GM12878 (cell line): ENCODE measurements around the gene ZNF415. TPM values are rescaled to one million over a fixed set of nuclear protein-coding genes. Genes with fewer than 3 reads are reported as not detected.

Experiments used
- ATAC-seq: fragments of 200-7000 bp; cut with Tn5 transposase; 3 replicates; pipeline ENCODE4 v1.9.1; 2020; ENCODE audit warnings: mild to moderate bottlenecking, moderate library complexity
- BruUV-seq: library from RNA; stranded (reverse); fragments of 400-500 nt; replicated peaks from 2 replicates; lab custom pipeline; 2021; lab: Mats Ljungman, UMichigan
- CTCF ChIA-PET: fragments of 300-600 bp; sonication (Branson Sonifier 250); formaldehyde crosslinking; extraction: SDS; loops from one replicate; lab custom pipeline; 2021; ENCODE audit warnings: inconsistent platforms; lab: Yijun Ruan, JAX
- POLR2A ChIA-PET: fragments of 350-600 bp; formaldehyde crosslinking; extraction: SDS; loops from one replicate; lab custom pipeline; 2021; ENCODE audit warnings: inconsistent platforms; lab: Charles Lee
- RAD21 ChIA-PET: fragments of 300-600 bp; sonication (Branson Sonifier 250); formaldehyde crosslinking; loops from one replicate; lab custom pipeline; 2023; ENCODE audit warnings: antibody characterized with exemption; ENCODE audit not compliant: unreplicated experiment; lab: Charles Lee
- SMC1A ChIA-PET: fragments of 300-600 bp; sonication (Branson Sonifier 250); formaldehyde crosslinking; loops from one replicate; lab custom pipeline; 2023; ENCODE audit not compliant: unreplicated experiment, uncharacterized antibody; lab: Charles Lee
- DNase-seq: peaks from one replicate; pipeline ENCODE4 v3.0.0-alpha.2; 2011; ENCODE audit warnings: low read depth, low spot score
- FAIRE-seq: peaks from 3 replicates; lab custom pipeline; 2011; peaks lifted over from hg19 to GRCh38; lab: Jason Lieb, UNC
- H2AFZ ChIP-seq: 2 replicates; pipeline ENCODE4 v1.6.0; 2011; ENCODE audit warnings: low read depth, low read length, control low read depth; ENCODE audit not compliant: control insufficient read depth
- H3K27ac ChIP-seq: 2 replicates; pipeline ENCODE4 v1.5.1; 2011; ENCODE audit warnings: control low read depth; ENCODE audit not compliant: control insufficient read depth, insufficient read depth
- H3K27me3 ChIP-seq, 2 experiments: replicated peaks in 1 of 2; 2 replicates each; pipeline versions ENCODE4 v1.6.0 to v1.6.1; 2011; ENCODE audit warnings: low read length in 1 of 2; ENCODE audit not compliant: control insufficient read depth in 2 of 2, insufficient read depth in 2 of 2
- H3K36me3 ChIP-seq, 2 experiments: 2 replicates each; pipeline ENCODE4 v1.5.1; 2011; ENCODE audit warnings: low read length in 1 of 2; ENCODE audit not compliant: control insufficient read depth in 2 of 2, insufficient read depth in 2 of 2
- H3K4me1 ChIP-seq: 2 replicates; pipeline ENCODE4 v1.6.1; 2011; ENCODE audit warnings: mild to moderate bottlenecking, low read length, moderate library complexity, mixed read lengths; ENCODE audit not compliant: control insufficient read depth, insufficient read depth
- H3K4me2 ChIP-seq: 2 replicates; pipeline ENCODE4 v1.6.0; 2011; ENCODE audit warnings: control low read depth; ENCODE audit not compliant: control insufficient read depth, insufficient read depth
- H3K4me3 ChIP-seq: fragments of 200-600 bp; sonication (generic); 2 replicates; pipeline ENCODE4 v1.5.1; 2016
- H3K79me2 ChIP-seq: 2 replicates; pipeline ENCODE4 v1.6.0; 2011; ENCODE audit warnings: low read length; ENCODE audit not compliant: control insufficient read depth, insufficient read depth
- H3K9ac ChIP-seq: 2 replicates; pipeline ENCODE4 v1.8.0; 2011; ENCODE audit warnings: low read length, control low read depth, mixed read lengths; ENCODE audit not compliant: control insufficient read depth, insufficient read depth
- H3K9me3 ChIP-seq: replicated peaks from 3 replicates; pipeline ENCODE4 v1.5.1; 2011; ENCODE audit warnings: mild to moderate bottlenecking, low read length; ENCODE audit not compliant: control insufficient read depth, insufficient read depth
- H4K20me1 ChIP-seq: 2 replicates; pipeline ENCODE4 v1.6.0; 2011; ENCODE audit not compliant: control insufficient read depth, insufficient read depth
- CBX5 ChIP-seq: sonication (generic); IDR thresholded peaks from 2 replicates; pipeline ENCODE4 v1.6.1; 2016; ENCODE audit warnings: low read depth, moderate library complexity, mild to moderate bottlenecking, inconsistent platforms
- EP300 ChIP-seq, 2 experiments: fragments of 150-350 bp in 1 of 2; IDR thresholded peaks; 2 replicates each; pipeline ENCODE4 v1.6.1; 2011 to 2012; ENCODE audit warnings: low read depth in 2 of 2, low read length in 2 of 2, borderline replicate concordance in 1 of 2, improper control_type of control experiment in 1 of 2, inconsistent platforms in 1 of 2; ENCODE audit not compliant: control insufficient read depth in 1 of 2
- NRF1 ChIP-seq: conservative IDR thresholded peaks from 2 replicates; pipeline ENCODE4 v1.6.1; 2011; ENCODE audit warnings: mild to moderate bottlenecking, low read depth, low read length, improper control_type of control experiment
- SP1 ChIP-seq: IDR thresholded peaks from one replicate; pipeline ENCODE4 v1.6.1; 2011; ENCODE audit warnings: low read depth, low read length
- SREBF2 ChIP-seq: IDR thresholded peaks from 2 replicates; pipeline ENCODE4 v1.6.1; 2012; ENCODE audit warnings: mild to moderate bottlenecking, low read length
- WGBS: methylation state at CpG from one replicate; pipeline ENCODE4 v1.1.6; 2016; ENCODE audit warnings: low lambda C conversion rate; ENCODE audit not compliant: insufficient replicate concordance, insufficient coverage; ENCODE audit errors: missing lambda C conversion rate; 5-methylcytosine and 5-hydroxymethylcytosine counted together
- in situ Hi-C: fragments of 300-500 bp; cut with MboI; formaldehyde crosslinking; loops from 9 replicates; pipeline ENCODE4 v1.14.3; 2018; ENCODE audit warnings: mixed read lengths
- intact Hi-C: fragments of 100-400 bp; cut with micrococcal nuclease; formaldehyde crosslinking; loops from one replicate; pipeline ENCODE4 v1.14.2; 2022; ENCODE audit not compliant: unreplicated experiment
- polyA plus RNA-seq, 11 experiments: library from polyadenylated mRNA; depleted of rRNA in 4 of 11; unstranded in 6 of 11; stranded (reverse) in 5 of 11; fragments of >200 nt; fragmentation: Nextera tagmentation in 4 of 11; fragmentation: Illumina TruSeq in 1 of 11; extraction: Ambion mirVana in 4 of 11; extraction: Trizol in 1 of 11; gene quantifications; 1 replicate in 1 of 11; 2 replicates in 10 of 11; pipeline versions ENCODE4 v1.2.1 to v1.2.3, GENCODE V29; 2011 to 2016; ENCODE audit warnings: inconsistent platforms in 2 of 11, missing spikeins in 2 of 11, low read depth in 1 of 11
- total RNA-seq, 4 experiments: library from RNA; depleted of rRNA in 3 of 4; stranded (reverse); fragments of >200 nt in 3 of 4; fragmentation: Illumina TruSeq in 1 of 4; extraction: Trizol in 1 of 4; gene quantifications; 2 replicates each; pipeline versions ENCODE4 v1.2.1 to v1.2.3, GENCODE V29; 2013 to 2021

The ZNF415 gene
- total and polyA plus RNA-seq, 10 of the 15 experiments (the other 5 are each of a cell fraction or from before 2014, with no cell fraction given), result 0.03 to 0.13 (median 0.05) TPM; not detected in 6

GRCh38 chr19:53160350-53160749, 27.6 kb upstream of the ZNF415 start (continued):
- no peak for TF ChIP-seq EP300 (IDR thresholded peaks at IDR 0.05; ENCODE audit: borderline replicate concordance in 1 of 2, control insufficient read depth in 1 of 2, low read depth in 2 of 2, low read length in 2 of 2)
- no peak for TF ChIP-seq SP1

- TF ChIP-seq NRF1 (no peak), SREBF2 (no peak), CBX5 (no peak)
- BruUV-seq, result no TSS peak
- no peaks in the 10 kb centered on the region for H3K36me3 ChIP-seq
- CTCF ChIA-PET, result no interaction called here
- intact Hi-C loops, result no loop called here
- no peaks in the 10 kb centered on the region for H3K27me3 ChIP-seq
- H3K27ac ChIP-seq, result peak overlapping the region; percentile 39; the same call in 1 of the 2 replicates
- peak overlapping the region; percentile 54 for H3K4me2 ChIP-seq
- in situ Hi-C loops, result no loop called here
- SMC1A ChIA-PET, result interaction anchor here (0.6 kb wide), 1 partner anchor 195 kb away, joined by 3 read pairs; the partner anchor contains the start of gene ZNF816
- no peak for FAIRE-seq
- peak overlapping the region; percentile 17; the same call in 1 of the 2 replicates for H2AFZ ChIP-seq
- peak overlapping the region; percentile 59 for H3K4me3 ChIP-seq
- RAD21 ChIA-PET, result no interaction called here
- POLR2A ChIA-PET, result interaction anchor here (0.7 kb wide), 1 partner anchor 194 kb away, joined by 9 read pairs; no protein-coding TSS in a partner anchor
- H3K4me1 ChIP-seq, result no peaks in the 10 kb centered on the region
- no peak for ATAC-seq
- no peaks in the 10 kb centered on the region for H3K79me2 ChIP-seq
- H4K20me1 ChIP-seq, result no peaks in the 10 kb centered on the region
- WGBS, result 5% methylated on average over 35 of the region's 41 CpGs
- no peak for DNase-seq
- H3K9me3 ChIP-seq, result peaks cover 9% of the 10 kb centered on the region; the same call in 2 of the 3 replicates
- peak overlapping the region; percentile 60 for H3K9ac ChIP-seq
Measured at GRCh38 chr19:53158119-53158656, 25.5 kb upstream of the ZNF415 start.
